ENCODE data around the gene TWIST2. TPM values are rescaled to one million over a fixed set of nuclear protein-coding genes. Genes with fewer than 3 reads are reported as not detected.

Gene TWIST2
- polyA plus RNA-seq, 4 donors: 4.2 to 7.2 (median 4.6) TPM

DNA sequence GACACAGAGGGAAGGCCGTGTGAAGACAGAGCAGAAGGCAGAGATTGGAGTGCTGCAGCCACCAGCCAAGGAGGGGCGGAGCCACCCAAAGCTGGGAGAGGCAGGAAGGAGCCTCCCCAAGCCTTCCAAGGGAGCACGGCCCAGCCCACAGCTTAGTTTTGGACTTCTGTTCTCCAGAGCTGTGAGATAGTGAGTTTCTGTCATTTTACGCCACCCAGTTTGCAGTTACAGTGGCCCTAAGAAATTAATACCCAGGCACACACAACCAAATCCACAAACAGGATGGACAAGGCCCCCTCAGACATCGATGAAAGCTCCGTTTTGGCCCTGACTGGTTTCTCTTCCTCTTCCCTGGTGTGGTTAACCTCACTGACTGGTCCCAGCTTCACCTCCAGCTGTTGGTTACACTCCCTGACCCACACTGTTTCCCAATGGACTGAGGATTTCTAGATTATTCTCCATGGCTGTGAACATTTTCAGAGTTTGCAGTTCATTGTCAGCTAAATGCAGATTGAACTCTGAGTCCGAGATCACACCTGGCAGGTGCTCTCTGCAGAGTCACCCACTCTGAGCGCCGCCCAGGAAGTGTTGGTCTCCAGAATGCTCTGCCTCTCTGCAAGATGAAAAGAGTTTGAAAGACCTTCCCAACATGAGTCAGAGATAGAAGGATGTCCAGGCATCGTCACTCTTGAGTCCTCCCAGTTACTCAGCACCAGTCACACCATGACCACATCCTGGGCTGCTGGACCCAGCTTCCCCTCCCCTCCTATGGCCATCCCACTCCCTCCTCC lies 100.2 kb downstream of the TWIST2 start:
- no peak for DNase-seq (ENCODE audit: low read depth in 4 of 4, low spot score in 2 of 4)

DNA sequence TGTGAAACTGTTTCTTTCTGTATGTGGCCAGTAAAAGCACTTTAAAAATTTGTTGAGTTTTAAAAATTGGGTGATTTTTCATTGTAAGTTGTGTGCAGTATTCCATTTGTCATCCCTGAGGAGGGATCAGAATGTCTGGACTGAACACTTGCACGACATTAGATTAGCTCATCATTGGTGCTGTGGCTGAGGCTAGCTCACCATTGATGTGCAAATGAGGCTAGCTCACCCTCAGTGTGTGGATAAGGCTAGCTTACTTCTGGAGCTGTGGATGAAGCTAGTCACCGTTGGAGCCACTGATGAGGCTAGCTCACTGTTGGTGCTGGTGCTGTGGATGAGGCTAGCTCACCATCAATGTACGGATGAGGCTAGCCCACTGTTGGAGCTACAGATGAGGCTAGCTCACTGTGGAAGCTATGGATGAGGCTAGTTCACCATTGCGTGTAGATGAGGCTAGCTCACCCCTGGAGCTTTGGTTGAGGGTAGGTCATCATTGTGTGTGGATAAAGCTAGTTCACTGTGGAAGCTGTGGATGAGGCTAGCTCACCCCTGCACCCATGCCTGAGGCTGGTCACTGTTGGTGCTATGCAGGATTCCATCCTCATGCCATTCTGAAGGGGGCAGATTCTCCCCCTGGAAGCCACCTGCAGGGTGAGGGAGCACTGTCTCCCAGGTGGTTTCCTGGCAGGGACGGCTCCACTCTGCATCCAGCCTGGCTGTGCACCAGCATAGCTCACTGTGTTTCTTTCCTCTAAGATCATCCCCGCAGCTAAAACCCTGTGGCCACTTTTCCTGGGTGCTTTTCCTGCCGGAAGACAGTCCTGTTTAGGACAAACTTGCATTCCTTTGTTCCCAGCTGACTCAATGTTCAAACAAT lies 101.1 kb downstream of the TWIST2 start:
- DNase-seq (ENCODE audit: low read depth in 4 of 4, low spot score in 2 of 4): no peak

DNA sequence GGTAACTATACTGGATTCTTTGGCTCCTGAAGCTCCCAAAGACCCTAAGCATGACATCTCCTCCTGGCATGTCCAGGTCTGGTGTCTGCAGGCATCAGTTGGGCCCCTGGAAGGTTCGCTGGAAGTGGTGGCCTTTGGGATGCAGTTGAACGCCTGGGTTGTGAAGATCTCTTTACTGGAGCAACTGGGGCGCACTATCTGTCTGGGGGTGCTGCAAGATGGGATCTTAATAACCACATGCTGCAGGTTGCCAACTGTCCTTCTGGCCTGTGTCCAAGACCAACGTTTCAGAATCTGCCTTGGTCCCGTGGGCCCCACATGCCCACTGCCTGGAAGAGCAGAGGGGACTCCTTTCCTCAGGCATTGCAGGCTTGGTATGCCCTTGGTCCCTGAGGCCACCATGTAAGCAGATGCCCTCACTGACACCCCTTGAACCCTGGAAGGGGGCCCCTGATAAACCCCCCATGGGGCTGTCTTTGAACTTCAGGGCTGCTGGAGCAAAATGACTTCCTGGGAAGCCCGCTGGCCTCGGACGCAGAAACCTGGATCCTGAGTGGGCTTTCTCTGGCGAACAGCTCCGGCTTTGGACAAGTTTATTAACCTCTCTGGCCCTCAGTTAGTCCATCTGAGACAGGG lies 101.9 kb downstream of the TWIST2 start:
- DNase-seq (ENCODE audit: low read depth in 4 of 4, low spot score in 2 of 4): no peak

DNA sequence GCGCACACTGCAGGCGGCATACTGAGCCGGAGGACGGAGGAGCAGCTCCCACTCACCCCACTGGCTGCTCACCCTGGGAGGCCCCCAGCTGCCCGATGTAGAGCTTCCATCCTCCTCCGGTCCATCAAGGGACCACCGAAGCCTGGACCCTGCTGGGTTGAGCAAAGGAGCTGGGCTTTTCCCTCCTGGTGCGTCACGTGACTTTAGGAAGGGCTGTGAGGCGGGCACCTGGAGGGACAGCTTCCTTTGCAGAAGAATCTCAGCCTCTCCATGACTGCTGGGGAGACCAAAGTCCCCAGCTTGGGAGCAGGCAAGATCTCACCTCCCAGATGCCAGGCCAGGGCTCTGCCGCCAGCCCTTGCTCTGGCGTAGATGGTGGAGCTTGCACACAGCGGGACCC lies 102.7 kb downstream of the TWIST2 start:
- DNase-seq (ENCODE audit: low read depth in 4 of 4, low spot score in 2 of 4): no peak

DNA sequence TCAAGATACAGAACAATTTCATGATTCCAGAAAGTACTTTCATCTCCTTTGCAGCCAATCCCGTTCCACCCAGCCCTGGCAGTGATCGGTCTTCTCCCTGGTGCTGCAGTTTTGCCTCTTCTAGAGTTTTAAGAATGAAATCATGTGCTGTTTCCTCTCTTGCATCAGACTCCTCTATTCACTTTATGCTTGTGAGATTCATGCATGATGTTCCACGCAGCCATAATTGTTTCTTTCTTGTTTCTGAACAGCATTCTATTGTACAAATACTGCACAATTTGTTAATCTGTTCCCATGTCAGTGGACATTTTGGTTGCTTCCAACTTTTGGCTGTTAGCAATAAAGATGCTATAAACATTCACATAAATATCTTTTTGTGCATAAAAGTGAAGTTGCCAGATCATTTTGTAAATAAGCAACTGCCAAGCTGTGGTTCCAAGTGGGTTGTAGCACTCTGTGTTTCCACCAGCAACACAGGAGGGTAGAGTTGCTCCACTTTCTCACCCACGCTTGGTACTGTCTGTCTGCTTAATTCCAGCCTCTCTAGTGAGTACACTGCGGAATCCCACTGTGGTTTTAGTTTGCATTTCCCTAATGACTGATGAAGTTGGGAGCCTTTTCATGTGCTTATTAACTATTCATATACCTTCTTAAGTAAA lies 104.5 kb downstream of the TWIST2 start:
- no peak for DNase-seq (ENCODE audit: low read depth in 4 of 4, low spot score in 2 of 4)

DNA sequence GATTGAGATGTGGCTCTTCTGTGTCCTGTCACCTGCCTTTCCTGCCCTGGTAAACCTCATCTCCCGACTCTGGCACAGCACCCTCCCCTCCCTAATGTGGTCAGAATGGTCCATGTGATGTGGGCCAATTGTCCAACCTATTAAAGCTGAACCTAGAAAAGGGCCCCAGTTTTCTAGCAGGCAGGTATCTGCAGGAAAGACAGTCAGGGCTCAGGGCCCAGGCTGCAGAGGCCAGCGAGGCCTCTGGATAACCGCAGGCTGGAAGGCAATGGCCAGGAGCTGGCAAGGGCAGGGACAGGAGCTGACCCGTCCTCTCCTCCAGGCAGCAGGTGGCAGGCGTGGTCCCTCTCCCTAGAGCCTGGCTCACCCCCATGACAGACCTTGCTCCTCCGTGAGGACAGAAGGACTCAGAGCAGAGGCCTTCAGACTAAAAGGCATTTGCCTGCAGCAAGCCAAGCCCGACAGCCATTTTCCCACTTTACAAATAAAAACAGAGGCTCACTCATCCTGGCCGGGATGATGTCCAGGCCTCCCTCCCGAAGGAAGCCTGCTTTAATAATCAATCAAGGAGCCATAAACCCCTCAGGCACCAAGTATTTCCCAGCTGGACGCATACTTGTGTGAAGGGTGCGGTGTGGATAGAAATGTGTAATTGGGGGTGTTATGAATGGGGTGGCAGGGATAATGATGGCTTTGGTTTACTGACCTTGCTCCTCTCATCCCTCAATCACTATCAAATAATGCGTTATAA lies 107.1 kb downstream of the TWIST2 start:
- no peak for DNase-seq (ENCODE audit: low read depth in 4 of 4, low spot score in 2 of 4)

DNA sequence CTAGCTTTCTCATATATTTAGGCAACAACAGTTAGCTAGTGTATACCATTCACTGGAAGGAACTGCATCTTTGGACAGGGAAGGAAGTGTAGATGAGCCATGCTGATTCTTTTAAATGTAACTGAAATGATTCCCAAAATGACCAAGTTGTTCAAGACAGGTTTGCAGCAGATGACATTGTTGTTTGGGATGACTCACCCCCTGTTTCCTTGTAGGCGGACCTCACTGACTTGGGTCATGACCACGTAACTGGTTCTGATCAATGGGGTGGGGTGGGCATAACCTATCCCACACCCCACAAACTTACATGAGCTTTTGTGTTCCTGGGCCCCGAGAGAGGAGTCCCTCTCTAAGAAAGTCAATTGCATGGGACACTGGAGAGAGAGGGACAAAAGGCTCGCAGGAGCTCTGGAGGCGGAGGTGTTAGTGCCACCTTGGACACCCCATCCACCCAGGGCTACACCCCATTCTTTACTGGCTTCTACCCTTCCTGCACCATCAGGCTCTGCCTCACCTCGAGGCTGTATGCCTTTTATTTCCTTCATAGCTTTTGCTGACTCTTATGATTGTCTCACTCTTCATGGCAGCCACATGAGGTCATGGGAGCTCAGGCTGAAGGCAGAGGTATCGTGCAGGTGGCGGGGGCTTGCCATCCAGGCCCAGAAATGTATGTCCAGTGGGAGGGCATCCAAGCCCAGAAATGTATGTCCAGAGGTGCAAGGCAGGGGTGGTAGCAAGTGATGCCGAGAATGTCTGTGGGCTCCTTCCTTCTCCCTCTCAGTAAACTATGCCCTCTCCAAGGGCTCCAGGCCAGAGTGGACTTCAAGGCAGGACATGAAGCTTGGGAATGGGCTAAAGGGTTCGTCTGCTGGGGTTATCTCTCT lies 108.0 kb downstream of the TWIST2 start:
- DNase-seq (ENCODE audit: low read depth in 4 of 4, low spot score in 2 of 4): no peak

DNA sequence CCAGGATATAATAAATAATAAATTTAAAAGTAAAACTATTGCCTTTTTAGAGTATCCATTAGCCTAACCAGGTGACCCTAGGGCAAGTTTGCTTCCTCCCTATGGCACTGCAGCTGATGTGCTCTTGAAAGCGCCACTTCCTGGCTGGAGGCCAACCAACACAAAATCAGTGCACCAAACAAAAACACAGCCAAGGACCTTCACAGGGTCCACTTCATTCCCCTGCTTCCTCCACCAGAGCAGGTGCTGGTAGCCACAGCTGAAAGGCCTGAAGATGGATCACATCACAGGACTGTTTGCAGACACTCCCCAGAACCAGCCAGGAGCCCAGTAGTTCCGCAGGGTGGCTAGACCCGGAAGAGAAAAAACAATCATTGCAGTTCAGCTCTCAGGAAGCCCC lies 108.8 kb downstream of the TWIST2 start:
- DNase-seq (ENCODE audit: low read depth in 4 of 4, low spot score in 2 of 4): no peak

All from left renal cortex interstitium (tissue), 4 donors.